Fibroblast of lung (primary cell): ENCODE results near the gene HNRNPCL1. TPM values are rescaled to one million over a fixed set of nuclear protein-coding genes. Genes with fewer than 3 reads are reported as not detected.
"Not testable (repeated sequence)": the region's sequence is repeated elsewhere in the genome, so short reads cannot be mapped to it uniquely, and the experiment has no call there.

ENCODE experiments used
- DNase-seq, 2 donors: peaks; one replicate each; pipeline versions ENCODE4 v3.0.0 to v3.0.0-alpha.2; 2010; ENCODE audit warnings: low read depth in 2 of 2
- H2AFZ ChIP-seq: 2 replicates; pipeline ENCODE4 v1.5.1; 2012; ENCODE audit warnings: low read length, control low read depth, inconsistent platforms
- H3K27ac ChIP-seq: 2 replicates; pipeline ENCODE4 v1.5.1; 2011; ENCODE audit warnings: low read length, control low read depth; ENCODE audit not compliant: insufficient read depth
- H3K27me3 ChIP-seq: 2 replicates; pipeline ENCODE4 v1.5.1; 2011; ENCODE audit warnings: mild to moderate bottlenecking, low read length; ENCODE audit not compliant: control insufficient read depth, insufficient read depth
- H3K36me3 ChIP-seq: 2 replicates; pipeline ENCODE4 v1.5.1; 2011; ENCODE audit warnings: low read length; ENCODE audit not compliant: control insufficient read depth, insufficient read depth
- H3K4me1 ChIP-seq: 2 replicates; pipeline ENCODE4 v1.5.1; 2011; ENCODE audit warnings: low read length; ENCODE audit not compliant: control insufficient read depth, insufficient read depth; ENCODE audit errors: extremely low read depth
- H3K4me2 ChIP-seq: 2 replicates; pipeline ENCODE4 v1.5.1; 2011; ENCODE audit warnings: low read length, control low read depth; ENCODE audit not compliant: insufficient read depth; ENCODE audit errors: extremely low read depth
- H3K4me3 ChIP-seq, 4 experiments: fragments of 200-600 bp in 1 of 4; sonication (generic) in 1 of 4; replicated peaks in 1 of 4; 2 replicates each; pipeline ENCODE4 v1.5.1; 2011 to 2016; ENCODE audit warnings: low read length in 4 of 4, low read depth in 3 of 4, mild to moderate bottlenecking in 3 of 4, control low read depth in 2 of 4, inconsistent platforms in 1 of 4, mixed read lengths in 1 of 4; ENCODE audit not compliant: insufficient read depth in 1 of 4; ENCODE audit errors: control extremely low read depth in 1 of 4
- H3K79me2 ChIP-seq: 2 replicates; pipeline ENCODE4 v1.5.1; 2012; ENCODE audit warnings: mild to moderate bottlenecking, low read length, inconsistent platforms; ENCODE audit not compliant: control insufficient read depth, insufficient read depth
- H3K9ac ChIP-seq: 2 replicates; pipeline ENCODE4 v1.5.1; 2011; ENCODE audit warnings: mild to moderate bottlenecking, low read length, control low read depth; ENCODE audit not compliant: insufficient read depth
- H3K9me3 ChIP-seq: 2 replicates; pipeline ENCODE4 v1.5.1; 2012; ENCODE audit warnings: low read depth, low read length; ENCODE audit not compliant: control insufficient read depth, insufficient read depth
- H4K20me1 ChIP-seq: 2 replicates; pipeline ENCODE4 v1.5.1; 2011; ENCODE audit warnings: low read length; ENCODE audit not compliant: control insufficient read depth, insufficient read depth; ENCODE audit errors: extremely low read depth
- EZH2 ChIP-seq: IDR thresholded peaks from 2 replicates; pipeline ENCODE4 v1.5.1; 2012; ENCODE audit warnings: low read length, control low read depth, mild to moderate bottlenecking; ENCODE audit errors: missing control alignments
- polyA plus RNA-seq, 2 donors: library from polyadenylated mRNA; depleted of rRNA in 1 of 2; stranded (reverse) in 1 of 2; unstranded in 1 of 2; fragments of >200 nt; gene quantifications; 2 replicates each; pipeline ENCODE4 v1.2.1, GENCODE V29; 2011 to 2012; ENCODE audit warnings: missing spikeins in 1 of 2
- total RNA-seq: library from RNA; depleted of rRNA; stranded (reverse); fragments of >200 nt; gene quantifications from 2 replicates; pipeline ENCODE4 v1.2.1, GENCODE V29; 2014
- TF ChIP-seq, protein P1 (sequence below), 2 donors: IDR thresholded peaks in 1 of 2; conservative IDR thresholded peaks in 1 of 2; 1 replicate in 1 of 2; 2 replicates in 1 of 2; pipeline ENCODE4 v1.5.1; 2011 to 2012; ENCODE audit warnings: low read length in 2 of 2, control low read depth in 1 of 2, inconsistent platforms in 1 of 2, low read depth in 1 of 2, mild to moderate bottlenecking in 1 of 2

The HNRNPCL1 gene
- total and polyA plus RNA-seq, 2 donors (not counting 1 experiment from before 2014, with no cell fraction given) = not detected

DNA sequence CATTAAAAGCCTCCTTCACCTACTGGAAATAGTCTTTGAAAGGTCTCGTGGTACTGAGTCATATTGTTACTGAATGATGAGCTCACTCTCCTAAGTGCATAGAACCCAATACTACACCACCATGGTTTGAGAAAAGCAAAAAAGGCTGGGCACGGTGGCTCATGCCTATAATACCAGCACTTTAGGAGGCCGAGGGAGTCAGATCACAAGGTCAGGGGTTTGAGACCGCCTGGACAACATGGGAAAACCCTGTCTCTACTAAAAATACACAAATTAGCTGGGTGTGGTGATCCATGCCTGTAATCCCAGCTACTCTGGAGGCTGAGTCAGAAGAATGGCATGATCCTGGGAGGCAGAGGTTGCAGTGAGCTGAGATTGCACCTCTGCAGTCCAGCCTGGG lies 3.3 kb upstream of the HNRNPCL1 start:
- Histone ChIP-seq H4K20me1 (no peaks in the 10 kb centered on the region), H3K27ac (no peak overlapping the region), H3K4me2 (no peak overlapping the region), H3K27me3 (no peaks in the 10 kb centered on the region), H3K9ac (no peak overlapping the region), H2AFZ (no peak overlapping the region), H3K36me3 (no peaks in the 10 kb centered on the region), H3K79me2 (no peaks in the 10 kb centered on the region), H3K4me1 (no peaks in the 10 kb centered on the region), H3K4me3 (no peak overlapping the region), H3K9me3 (no peaks in the 10 kb centered on the region)
- TF ChIP-seq, protein P1, sequence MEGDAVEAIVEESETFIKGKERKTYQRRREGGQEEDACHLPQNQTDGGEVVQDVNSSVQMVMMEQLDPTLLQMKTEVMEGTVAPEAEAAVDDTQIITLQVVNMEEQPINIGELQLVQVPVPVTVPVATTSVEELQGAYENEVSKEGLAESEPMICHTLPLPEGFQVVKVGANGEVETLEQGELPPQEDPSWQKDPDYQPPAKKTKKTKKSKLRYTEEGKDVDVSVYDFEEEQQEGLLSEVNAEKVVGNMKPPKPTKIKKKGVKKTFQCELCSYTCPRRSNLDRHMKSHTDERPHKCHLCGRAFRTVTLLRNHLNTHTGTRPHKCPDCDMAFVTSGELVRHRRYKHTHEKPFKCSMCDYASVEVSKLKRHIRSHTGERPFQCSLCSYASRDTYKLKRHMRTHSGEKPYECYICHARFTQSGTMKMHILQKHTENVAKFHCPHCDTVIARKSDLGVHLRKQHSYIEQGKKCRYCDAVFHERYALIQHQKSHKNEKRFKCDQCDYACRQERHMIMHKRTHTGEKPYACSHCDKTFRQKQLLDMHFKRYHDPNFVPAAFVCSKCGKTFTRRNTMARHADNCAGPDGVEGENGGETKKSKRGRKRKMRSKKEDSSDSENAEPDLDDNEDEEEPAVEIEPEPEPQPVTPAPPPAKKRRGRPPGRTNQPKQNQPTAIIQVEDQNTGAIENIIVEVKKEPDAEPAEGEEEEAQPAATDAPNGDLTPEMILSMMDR (conservative IDR thresholded peaks at IDR 0.05 in 1 of 2, IDR thresholded peaks at IDR 0.05 in 1 of 2; ENCODE audit: low read depth in 1 of 2, low read length in 2 of 2) = no peak
- no peak for TF ChIP-seq EZH2
- no peak for DNase-seq

DNA sequence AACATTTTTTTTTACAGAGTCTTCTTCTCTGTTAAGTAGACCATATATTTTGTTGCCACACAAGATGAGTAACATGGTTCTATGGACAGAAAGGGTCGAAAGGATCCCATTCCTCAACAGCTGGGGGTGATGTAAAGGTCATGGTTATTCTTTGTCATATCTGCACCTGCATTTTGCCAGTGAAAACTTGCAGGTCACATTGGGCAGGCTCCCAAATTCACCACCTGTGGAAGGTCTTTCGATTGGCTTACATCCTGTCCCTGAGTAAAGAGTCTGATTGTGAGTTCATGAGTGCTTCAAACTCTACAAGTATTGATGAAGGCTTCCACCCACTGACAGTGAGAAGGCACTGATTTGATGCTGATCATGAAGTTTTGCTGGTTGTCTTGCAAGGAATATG lies 15.3 kb downstream of the HNRNPCL1 start:
- not testable (repeated sequence) for H3K27me3 ChIP-seq, H3K9ac ChIP-seq, H3K4me3 ChIP-seq, H2AFZ ChIP-seq, H3K36me3 ChIP-seq, DNase-seq, H3K27ac ChIP-seq, H3K4me1 ChIP-seq, H3K79me2 ChIP-seq, H3K9me3 ChIP-seq, H4K20me1 ChIP-seq, H3K4me2 ChIP-seq

DNA sequence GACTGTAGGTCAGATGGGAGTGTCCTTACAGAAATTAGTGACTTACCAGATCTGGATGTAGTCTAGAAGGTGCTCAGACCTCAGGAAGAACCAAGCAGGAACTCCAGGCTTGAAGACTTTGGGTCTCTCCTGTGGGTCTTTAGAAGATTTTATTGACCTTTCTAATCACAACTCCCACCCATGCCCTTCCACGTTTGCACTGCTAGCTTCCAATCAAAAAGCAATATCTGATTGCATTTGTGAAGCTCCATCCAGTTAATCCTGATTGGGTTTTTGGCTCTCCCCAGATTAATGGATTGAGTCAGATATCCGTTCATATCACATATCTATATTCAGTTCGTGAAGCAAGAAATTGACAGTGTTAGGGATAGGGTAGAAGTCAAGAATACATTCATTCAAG lies 17.2 kb downstream of the HNRNPCL1 start, which contains the start of gene PRAMEF11:
TSS of gene PRAMEF11 (minus strand) at position 101 of the 400 bp plus-strand sequence. CDS start 2,621 bp downstream, outside the sequence.
- not testable (repeated sequence) for H3K79me2 ChIP-seq, H3K9ac ChIP-seq, H3K4me1 ChIP-seq, H2AFZ ChIP-seq, H4K20me1 ChIP-seq, H3K4me3 ChIP-seq, H3K27ac ChIP-seq, DNase-seq, H3K27me3 ChIP-seq, H3K36me3 ChIP-seq, H3K4me2 ChIP-seq, H3K9me3 ChIP-seq

DNA sequence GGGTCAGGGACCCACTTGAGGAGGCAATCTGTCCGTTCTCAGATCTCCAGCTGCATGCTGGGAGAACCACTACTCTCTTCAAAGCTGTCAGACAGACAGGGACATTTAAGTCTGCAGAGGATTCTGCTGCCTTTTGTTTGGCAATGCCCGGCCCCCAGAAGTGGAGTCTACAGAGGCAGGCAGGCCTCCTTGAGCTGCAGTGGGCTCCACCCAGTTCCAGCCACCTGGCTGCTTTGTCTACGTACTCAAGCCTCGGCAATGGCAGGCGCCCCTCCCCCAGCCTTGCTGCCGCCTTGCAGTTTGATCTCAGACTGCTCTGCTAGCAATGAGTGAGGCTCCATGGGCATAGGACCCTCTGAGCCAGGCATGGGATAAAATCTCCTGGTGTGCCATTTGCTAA lies 29.5 kb downstream of the HNRNPCL1 start:
- H3K9ac ChIP-seq, H3K4me3 ChIP-seq, H3K36me3 ChIP-seq, H3K9me3 ChIP-seq, H3K4me2 ChIP-seq, H2AFZ ChIP-seq, H3K27me3 ChIP-seq, DNase-seq, H3K79me2 ChIP-seq, H3K27ac ChIP-seq, H4K20me1 ChIP-seq, H3K4me1 ChIP-seq: not testable (repeated sequence)
